GM21529 (cell line): ENCODE data around the gene TGFA.

Experiments
- ATAC-seq: cut with Tn5 transposase; IDR thresholded peaks from one replicate; pipeline ENCODE4 v1.9.1; 2021; ENCODE audit not compliant: unreplicated experiment

TGFA gene

DNA sequence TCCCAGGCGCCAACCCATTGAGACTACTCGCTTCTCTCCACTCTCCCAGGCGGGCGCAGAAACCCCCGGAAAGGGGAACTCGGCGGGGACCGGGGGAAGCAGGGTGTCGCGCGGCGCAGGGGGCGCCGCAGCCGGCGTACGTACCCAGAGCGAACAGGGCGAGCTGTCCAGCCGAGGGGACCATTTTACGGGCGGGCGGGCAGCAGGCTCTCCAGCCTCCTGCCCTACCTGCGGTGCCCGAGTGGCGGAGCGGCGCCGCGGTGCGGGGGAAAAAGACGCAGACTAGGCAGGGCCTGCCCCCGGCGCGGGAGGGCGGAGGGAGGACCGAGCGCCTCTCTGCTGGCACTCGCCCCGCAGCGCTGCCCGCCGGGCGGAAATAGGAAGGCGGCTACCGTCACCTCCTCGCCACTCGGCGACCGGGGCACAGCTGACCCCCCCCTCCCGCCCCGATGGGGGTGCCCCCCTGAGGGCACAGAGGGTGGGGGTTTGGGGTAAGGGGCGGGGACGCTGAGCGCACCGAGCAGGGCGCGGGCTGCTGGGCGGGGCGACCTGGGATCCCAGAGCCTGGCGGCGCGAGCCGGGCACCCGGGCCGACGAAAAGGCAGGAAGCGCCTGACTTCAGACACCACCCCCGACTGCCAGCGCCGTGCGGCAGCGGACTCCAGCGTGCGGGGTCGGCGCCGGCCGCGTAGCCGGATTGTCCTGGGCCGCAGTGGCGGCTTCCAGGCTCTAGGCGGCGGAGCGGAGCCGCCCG lies at the start of gene TGFA:
Gene TGFA, minus strand, starts transcription at position 243 of the 754 bp plus-strand sequence. Its CDS starts 59 bp downstream, at position 184.
- ATAC-seq: peak; percentile 68

- no peak for ATAC-seq
These were observed 49.4 kb upstream of the TGFA start for GRCh38 chr2:70603066-70603465.

DNA sequence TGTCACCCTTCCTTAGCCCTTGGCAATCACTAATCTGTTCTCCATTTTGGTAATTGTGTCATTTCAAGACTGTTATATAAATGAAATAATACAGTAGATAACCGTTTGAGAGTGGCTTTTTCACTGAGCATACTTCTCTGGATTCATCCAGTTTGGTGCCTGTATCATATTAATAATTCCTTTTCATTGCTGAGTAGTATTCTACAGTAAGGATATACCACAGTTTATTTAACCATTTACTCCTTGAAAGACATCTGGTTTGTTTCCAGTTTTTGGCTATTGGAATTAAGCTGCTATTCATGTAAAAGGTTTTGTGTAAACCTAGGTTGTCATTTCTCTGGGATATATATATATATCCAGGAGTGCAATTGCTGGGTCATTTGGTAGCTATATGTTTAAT lies 44.6 kb upstream of the TGFA start:
- no peak for ATAC-seq

DNA sequence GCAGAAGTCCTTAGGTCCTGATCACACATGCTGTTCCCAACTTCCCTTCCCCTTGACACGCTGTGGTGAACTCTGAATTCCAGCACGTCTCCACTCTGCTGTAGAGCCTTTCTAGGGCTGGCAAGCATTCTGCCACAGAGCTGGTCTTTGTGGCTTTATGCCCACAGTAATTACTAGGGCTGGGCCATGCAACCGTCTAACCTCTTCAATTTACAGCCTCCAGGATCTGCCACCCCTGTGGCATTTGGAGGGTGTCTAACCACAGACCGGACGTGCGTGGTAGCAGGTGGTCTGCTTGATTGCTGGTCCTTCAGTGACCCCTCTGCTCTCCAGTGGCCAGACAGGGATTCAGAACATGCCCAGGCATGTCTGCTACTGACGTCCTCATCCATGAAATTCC lies 43.1 kb upstream of the TGFA start:
- no peak for ATAC-seq

- ATAC-seq: no peak
These were observed 42.7 kb upstream of the TGFA start for GRCh38 chr2:70596293-70596692.

- ATAC-seq: no peak
These were observed 29.5 kb upstream of the TGFA start for GRCh38 chr2:70583091-70583490.

DNA sequence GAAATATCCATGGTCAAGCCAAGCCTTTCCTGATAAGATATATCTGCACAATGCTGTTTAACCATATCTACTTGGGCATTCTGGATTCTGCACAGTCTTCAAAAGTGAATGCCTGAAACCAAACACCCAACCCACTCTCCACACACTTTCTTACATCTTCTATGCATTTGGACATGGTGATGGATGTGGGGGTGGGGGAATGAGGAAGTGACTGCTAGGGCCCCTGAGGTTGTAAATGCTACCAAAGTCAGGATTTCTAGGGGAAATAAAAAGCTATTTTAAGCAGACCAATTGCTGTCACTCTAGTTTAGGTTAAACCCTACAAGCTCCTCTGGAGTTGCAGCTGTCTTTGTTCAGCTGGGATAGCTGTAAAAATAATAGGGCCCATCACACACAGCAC lies 26.7 kb upstream of the TGFA start:
- no peak for ATAC-seq

- ATAC-seq: no peak
These were observed 21.0 kb upstream of the TGFA start for GRCh38 chr2:70574618-70575017.

GRCh38 chr2:70574109-70574508 lies 20.5 kb upstream of the TGFA start:
- ATAC-seq: no peak

GRCh38 chr2:70570041-70570661 lies 16.5 kb upstream of the TGFA start:
- no peak for ATAC-seq

GRCh38 chr2:70569559-70569958 lies 15.9 kb upstream of the TGFA start:
- ATAC-seq: no peak

DNA sequence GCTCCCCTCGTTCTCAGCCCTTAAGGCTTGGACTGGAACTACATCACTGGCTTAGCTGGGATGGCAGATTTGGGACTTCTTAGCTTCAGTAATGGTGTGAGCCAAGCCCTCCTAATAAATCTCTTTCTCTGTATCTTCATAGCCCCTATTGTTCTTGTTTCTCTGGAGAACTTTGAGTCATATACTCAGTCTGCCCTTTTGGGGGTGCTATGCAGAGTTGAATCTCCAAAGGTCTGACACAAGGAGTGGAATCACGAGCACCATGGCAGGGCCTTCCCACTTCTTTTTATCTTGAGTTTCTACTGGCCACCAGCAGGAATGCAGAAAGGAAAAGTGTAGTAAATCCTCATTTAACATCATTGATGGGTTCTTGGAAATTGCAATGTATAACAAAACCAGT lies 13.3 kb upstream of the TGFA start:
- ATAC-seq: no peak

DNA sequence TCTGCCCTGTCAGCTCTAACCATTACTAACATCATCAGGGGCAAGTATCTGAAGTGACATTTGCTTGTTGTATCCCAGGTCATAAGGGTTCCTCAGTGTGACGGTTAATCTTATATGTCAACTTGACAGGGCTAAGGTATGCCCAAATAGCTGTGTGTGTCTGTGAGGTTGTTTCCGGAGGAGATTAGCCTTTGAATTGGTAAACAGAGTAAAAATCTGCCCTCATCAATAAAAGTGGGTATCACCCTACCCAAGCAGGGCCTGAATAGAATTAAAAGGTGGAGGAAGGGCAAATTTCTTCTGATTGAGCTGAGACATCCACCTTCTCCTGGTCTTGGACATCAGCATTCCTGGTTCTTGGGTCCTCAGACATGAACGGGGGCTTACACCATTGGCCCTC lies 12.8 kb upstream of the TGFA start:
- no peak for ATAC-seq

- ATAC-seq: no peak
These were observed 11.6 kb upstream of the TGFA start for GRCh38 chr2:70565039-70565731.

DNA sequence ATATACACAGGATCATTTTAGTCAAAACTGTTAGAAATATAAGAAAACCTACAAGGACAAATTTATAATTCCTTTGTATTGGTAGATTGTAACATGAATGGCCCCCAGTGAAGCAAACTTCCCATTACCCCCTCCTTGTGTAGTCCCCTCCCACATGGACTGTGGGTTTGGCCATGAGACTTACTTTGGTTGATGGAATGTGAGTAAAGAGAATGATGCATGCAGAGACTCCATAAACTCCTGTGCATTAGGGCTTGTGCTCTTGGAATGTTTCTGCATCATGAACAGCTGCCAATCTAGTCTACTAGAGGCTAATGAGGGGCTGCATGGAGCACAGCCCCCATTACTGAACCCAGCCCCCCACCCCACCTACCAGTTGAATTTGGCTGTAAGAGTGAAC lies 8.3 kb upstream of the TGFA start:
- ATAC-seq: no peak

GRCh38 chr2:70560442-70560841 lies 6.8 kb upstream of the TGFA start:
- no peak for ATAC-seq

- no peak for ATAC-seq
These were observed 6.4 kb upstream of the TGFA start for GRCh38 chr2:70560040-70560439.

- ATAC-seq: no peak
These were observed 4.7 kb upstream of the TGFA start for GRCh38 chr2:70558195-70558808.

DNA sequence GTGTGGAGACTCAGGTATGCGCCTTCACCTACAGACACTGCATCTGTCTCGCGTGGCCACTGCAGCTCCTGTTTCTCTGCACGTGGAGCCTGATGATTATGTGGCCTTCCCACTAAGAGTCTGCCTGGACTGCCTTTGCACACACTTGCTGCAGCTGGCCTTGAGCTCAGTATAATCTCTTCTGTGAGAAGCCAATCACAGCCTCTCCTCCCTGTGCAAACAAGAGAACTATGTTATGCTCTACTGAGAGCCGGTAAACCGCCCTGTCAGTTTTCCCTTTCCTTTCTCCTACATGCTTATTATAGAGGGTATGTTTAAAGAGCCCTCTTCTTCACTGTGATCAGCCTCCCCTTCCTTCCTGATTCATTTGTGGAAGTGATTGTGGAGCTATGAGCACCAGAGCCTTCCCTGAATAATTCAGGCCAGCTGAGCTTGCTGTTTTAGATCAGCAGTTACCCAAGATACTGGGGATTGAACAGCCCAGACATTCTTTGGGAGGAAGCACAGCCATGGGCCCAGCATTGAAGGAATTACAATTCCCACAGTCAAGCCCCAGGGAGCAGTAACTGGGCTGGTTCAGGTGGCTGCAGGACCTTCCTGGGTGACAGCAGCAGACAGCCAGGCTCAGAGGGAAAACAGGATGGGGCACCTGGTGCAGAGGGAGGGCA lies 3.7 kb upstream of the TGFA start:
- ATAC-seq: no peak

- no peak for ATAC-seq
These were observed 3.0 kb upstream of the TGFA start for GRCh38 chr2:70556608-70557007.

DNA sequence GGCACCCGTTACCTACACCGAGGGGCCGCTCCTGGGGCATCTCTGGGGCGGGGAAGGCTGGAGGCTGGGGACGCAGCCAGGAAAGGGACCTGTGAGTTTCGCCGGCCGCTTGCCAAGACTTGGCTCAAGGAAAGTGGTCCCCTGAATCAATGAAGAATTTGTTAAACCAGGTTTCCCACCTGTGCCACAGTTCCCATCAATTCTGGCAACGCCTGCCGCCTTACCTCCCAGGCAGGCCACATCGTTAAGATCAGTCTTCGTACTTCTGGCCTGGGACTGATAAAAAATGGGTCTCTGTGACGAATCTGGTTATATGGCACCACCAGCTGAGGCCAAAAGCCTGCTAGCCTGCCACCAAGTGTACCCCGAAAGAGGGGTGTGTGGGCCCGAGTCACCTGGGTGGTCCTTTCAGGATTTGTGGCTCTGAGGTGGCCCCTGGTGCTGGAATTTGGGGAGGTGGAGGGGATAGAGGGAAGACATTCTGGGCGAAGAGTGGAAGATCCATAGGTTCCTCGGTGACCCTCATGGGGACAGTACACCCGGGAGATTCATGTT lies 789 bp upstream of the TGFA start:
- no peak for ATAC-seq
